GM23248 (cell line): ENCODE data around the gene S100PBP.

ENCODE experiments used
- EZH2 ChIP-seq: fragments of 200-600 bp; sonication (generic); IDR thresholded peaks from 2 replicates; pipeline ENCODE4 v1.6.1; 2018; ENCODE audit warnings: antibody characterized with exemption, mild to moderate bottlenecking; ENCODE audit not compliant: insufficient read depth, poor library complexity, severe bottlenecking
- EZH2phosphoT487 ChIP-seq: fragments of 200-600 bp; sonication (generic); IDR thresholded peaks from 2 replicates; pipeline ENCODE4 v1.6.1; 2018; ENCODE audit warnings: antibody characterized with exemption, moderate library complexity, mild to moderate bottlenecking, low read depth; ENCODE audit not compliant: insufficient read depth

- TF ChIP-seq EZH2phosphoT487 (no peak), EZH2 (no peak)
Observed at GRCh38 chr1:32903991-32904785, 86.7 kb downstream of the S100PBP start.
